HEK293 (cell line): ENCODE results near the gene COL9A1.
"Not testable (repeated sequence)": the region's sequence is repeated elsewhere in the genome, so short reads cannot be mapped to it uniquely, and the experiment has no call there.

Source experiments
- CTCF ChIA-PET: fragments of 350-600 bp; formaldehyde crosslinking; extraction: SDS; loops from one replicate; lab custom pipeline; 2021; ENCODE audit warnings: antibody characterized with exemption; lab: Yijun Ruan, JAX
- POLR2A ChIA-PET: fragments of 300-600 bp; formaldehyde crosslinking; extraction: SDS; loops from one replicate; lab custom pipeline; 2020; ENCODE audit warnings: antibody characterized with exemption, inconsistent platforms; lab: Yijun Ruan, JAX
- H3K27ac ChIP-seq: fragments of 200-500 bp; sonication (Bioruptor generic); 2 replicates; pipeline ENCODE4 v1.5.1; 2014; ENCODE audit warnings: low read depth, low read length, control low read depth, inconsistent platforms; ENCODE audit errors: extremely low read depth
- H3K36me3 ChIP-seq, 2 experiments: fragments of 200-500 bp in 1 of 2; sonication (Bioruptor generic) in 1 of 2; 1 replicate in 1 of 2; 2 replicates in 1 of 2; pipeline ENCODE4 v1.5.1; 2014 to 2017; ENCODE audit warnings: inconsistent platforms in 2 of 2, low read length in 2 of 2; ENCODE audit not compliant: control insufficient read depth in 2 of 2, insufficient read depth in 1 of 2
- H3K4me1 ChIP-seq: fragments of 200-500 bp; sonication (Bioruptor generic); 2 replicates; pipeline ENCODE4 v1.5.1; 2014; ENCODE audit warnings: mild to moderate bottlenecking, low read length, inconsistent platforms; ENCODE audit not compliant: control insufficient read depth, insufficient read depth
- H3K4me3 ChIP-seq: 2 replicates; pipeline ENCODE4 v1.5.1; 2011; ENCODE audit warnings: low read depth, mild to moderate bottlenecking, control low read depth, low read length, moderate library complexity
- H3K9me3 ChIP-seq: fragments of 200-500 bp; sonication (Bioruptor generic); 2 replicates; pipeline ENCODE4 v1.5.1; 2014; ENCODE audit warnings: low read depth, low read length, inconsistent platforms; ENCODE audit not compliant: control insufficient read depth, insufficient read depth
- ATF2 ChIP-seq: fragments of 450-650 bp; formaldehyde crosslinking; IDR thresholded peaks from 2 replicates; pipeline ENCODE4 v1.5.1; 2016; ENCODE audit warnings: missing biosample characterization, missing genetic modification characterization, low read depth
- GFI1B ChIP-seq: fragments of 450-650 bp; formaldehyde crosslinking; IDR thresholded peaks from 2 replicates; pipeline ENCODE4 v1.5.1; 2016; ENCODE audit warnings: missing biosample characterization, missing genetic modification characterization
- GLI2 ChIP-seq: fragments of 450-650 bp; formaldehyde crosslinking; IDR thresholded peaks from 2 replicates; pipeline ENCODE4; 2017; ENCODE audit warnings: missing biosample characterization, missing genetic modification characterization, low read depth, borderline replicate concordance
- HOXA7 ChIP-seq: sonication (generic); formaldehyde crosslinking; IDR thresholded peaks from 2 replicates; pipeline ENCODE4 v1.8.1; 2022; ENCODE audit warnings: missing genetic modification reagents, borderline replicate concordance
- IKZF3 ChIP-seq: fragments of 450-650 bp; IDR thresholded peaks from 2 replicates; pipeline ENCODE4 v1.5.0; 2018; ENCODE audit warnings: missing biosample characterization, mild to moderate bottlenecking, missing genetic modification characterization, moderate library complexity
- MZF1 ChIP-seq: fragments of 450-650 bp; formaldehyde crosslinking; IDR thresholded peaks from 2 replicates; pipeline ENCODE4 v1.5.1; 2017; ENCODE audit warnings: missing biosample characterization, missing genetic modification characterization, borderline replicate concordance
- SCRT1 ChIP-seq: fragments of 450-650 bp; formaldehyde crosslinking; IDR thresholded peaks from 2 replicates; pipeline ENCODE4 v1.5.1; 2016; ENCODE audit warnings: missing biosample characterization, missing genetic modification characterization, borderline replicate concordance
- SP2 ChIP-seq: fragments of 450-650 bp; formaldehyde crosslinking; IDR thresholded peaks from 2 replicates; pipeline ENCODE4 v1.5.1; 2016; ENCODE audit warnings: missing biosample characterization, missing genetic modification characterization
- YY2 ChIP-seq: fragments of 450-650 bp; formaldehyde crosslinking; IDR thresholded peaks from 2 replicates; pipeline ENCODE4 v1.5.1; 2016; ENCODE audit warnings: missing biosample characterization, missing genetic modification characterization
- ZBTB21 ChIP-seq: fragments of 450-650 bp; formaldehyde crosslinking; IDR thresholded peaks from 2 replicates; pipeline ENCODE4 v1.5.1; 2017; ENCODE audit warnings: missing biosample characterization, missing genetic modification characterization
- ZEB2 ChIP-seq: fragments of 450-650 bp; formaldehyde crosslinking; IDR thresholded peaks from 2 replicates; pipeline ENCODE4 v1.5.1; 2016; ENCODE audit warnings: missing biosample characterization, missing genetic modification characterization
- ZFHX2 ChIP-seq: fragments of 450-650 bp; formaldehyde crosslinking; conservative IDR thresholded peaks from 2 replicates; pipeline ENCODE4 v1.5.1; 2016; ENCODE audit warnings: missing biosample characterization, missing genetic modification characterization
- ZFP3 ChIP-seq: fragments of 450-650 bp; formaldehyde crosslinking; IDR thresholded peaks from 2 replicates; pipeline ENCODE4 v1.5.1; 2016; ENCODE audit warnings: low read depth, missing biosample characterization, missing genetic modification characterization
- ZNF132 ChIP-seq: fragments of 450-650 bp; formaldehyde crosslinking; IDR thresholded peaks from 2 replicates; pipeline ENCODE4 v1.5.1; 2017; ENCODE audit warnings: missing biosample characterization, missing genetic modification characterization, borderline replicate concordance
- ZNF19 ChIP-seq: fragments of 450-650 bp; formaldehyde crosslinking; IDR thresholded peaks from 2 replicates; pipeline ENCODE4; 2016; ENCODE audit warnings: missing biosample characterization, missing genetic modification characterization, low read depth
- ZNF2 ChIP-seq: fragments of 450-650 bp; formaldehyde crosslinking; IDR thresholded peaks from 2 replicates; pipeline ENCODE4 v1.5.1; 2016; ENCODE audit warnings: missing biosample characterization, missing genetic modification characterization
- ZNF433 ChIP-seq: fragments of 450-650 bp; formaldehyde crosslinking; IDR thresholded peaks from 2 replicates; pipeline ENCODE4 v1.5.1; 2016; ENCODE audit warnings: missing biosample characterization, missing genetic modification characterization, low read depth
- ZNF48 ChIP-seq: fragments of 450-650 bp; formaldehyde crosslinking; IDR thresholded peaks from 2 replicates; pipeline ENCODE4 v1.5.1; 2016; ENCODE audit warnings: missing biosample characterization, missing genetic modification characterization
- ZNF544 ChIP-seq: fragments of 450-650 bp; formaldehyde crosslinking; IDR thresholded peaks from 2 replicates; pipeline ENCODE4 v1.5.0; 2017; ENCODE audit warnings: missing biosample characterization, missing genetic modification characterization
- ZNF549 ChIP-seq: fragments of 450-650 bp; IDR thresholded peaks from 2 replicates; pipeline ENCODE4 v1.5.1; 2018; ENCODE audit warnings: missing biosample characterization, missing genetic modification characterization, mild to moderate bottlenecking, inconsistent platforms, moderate library complexity
- ZNF629 ChIP-seq: fragments of 450-650 bp; formaldehyde crosslinking; IDR thresholded peaks from 2 replicates; pipeline ENCODE4 v1.5.1; 2017; ENCODE audit warnings: missing biosample characterization, missing genetic modification characterization
- ZNF664 ChIP-seq: fragments of 450-650 bp; formaldehyde crosslinking; IDR thresholded peaks from 2 replicates; pipeline ENCODE4 v1.5.1; 2016; ENCODE audit warnings: missing biosample characterization, missing genetic modification characterization
- ZNF76 ChIP-seq: fragments of 450-650 bp; formaldehyde crosslinking; IDR thresholded peaks from 2 replicates; pipeline ENCODE4; 2016; ENCODE audit warnings: low read depth, missing biosample characterization, missing genetic modification characterization, borderline replicate concordance
- ZNF776 ChIP-seq: fragments of 450-650 bp; formaldehyde crosslinking; IDR thresholded peaks from 2 replicates; pipeline ENCODE4 v1.5.0; 2017; ENCODE audit warnings: missing biosample characterization, missing genetic modification characterization, borderline replicate concordance
- ZNF785 ChIP-seq: fragments of 450-650 bp; formaldehyde crosslinking; IDR thresholded peaks from 2 replicates; pipeline ENCODE4 v1.5.1; 2016; ENCODE audit warnings: missing biosample characterization, missing genetic modification characterization
- TF ChIP-seq, protein P1 (sequence below): fragments of 450-650 bp; formaldehyde crosslinking; IDR thresholded peaks from 2 replicates; pipeline ENCODE4 v1.5.1; 2016; ENCODE audit warnings: missing biosample characterization, missing genetic modification characterization, borderline replicate concordance
- TF ChIP-seq, protein P2 (sequence below): fragments of 450-650 bp; formaldehyde crosslinking; IDR thresholded peaks from 2 replicates; pipeline ENCODE4 v1.5.1; 2016; ENCODE audit warnings: missing biosample characterization, missing genetic modification characterization

Gene COL9A1

DNA sequence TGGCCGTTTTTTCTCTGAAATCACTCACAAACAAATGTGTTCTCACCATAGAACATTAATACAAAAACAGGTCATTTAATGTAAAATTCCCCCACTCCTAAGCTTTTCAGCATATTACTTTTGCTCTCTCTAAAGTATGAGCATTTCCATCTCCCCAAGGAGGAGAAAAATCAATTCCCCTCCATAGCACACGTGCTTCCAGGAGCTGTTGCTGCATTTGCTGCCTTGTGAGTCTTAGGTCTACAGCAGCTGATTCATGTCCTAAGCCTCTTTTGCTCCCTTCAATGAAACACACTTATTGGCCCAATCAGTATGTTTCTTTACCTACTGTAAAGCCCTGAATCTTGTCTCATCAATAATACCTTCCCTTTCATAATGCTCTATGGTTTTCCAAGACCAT is 6.4 kb upstream of the COL9A1 start:
- ChIA-PET CTCF (interaction anchor here (0.5 to 9.4 kb wide), 52 partner anchors 11 to 1058 kb away, joined by 3 to 368 read pairs (median 4); partner anchors contain the start of genes B3GAT2 and FAM135A), POLR2A (interaction anchor here (0.7 kb wide), 1 partner anchor 634 kb away, joined by 5 read pairs; no protein-coding TSS in a partner anchor)
- Histone ChIP-seq H3K4me3 (no peak overlapping the region), H3K36me3 (no peaks in the 10 kb centered on the region), H3K27ac (no peak overlapping the region), H3K4me1 (peaks cover 6% of the 10 kb centered on the region; the same call in 1 of the 2 replicates), H3K9me3 (no peaks in the 10 kb centered on the region)
- no peak for TF ChIP-seq ZNF2 (tag by site-specific recombination)
- TF ChIP-seq ZNF549: no peak
- no peak for TF ChIP-seq ZNF76
- no peak for TF ChIP-seq ZNF664
- no peak for TF ChIP-seq ZNF19
- TF ChIP-seq SP2 (tag by site-specific recombination): no peak
- TF ChIP-seq ZNF776 (tag by site-specific recombination): no peak
- no peak for TF ChIP-seq ZEB2 (tag by site-specific recombination)
- TF ChIP-seq, protein P1, sequence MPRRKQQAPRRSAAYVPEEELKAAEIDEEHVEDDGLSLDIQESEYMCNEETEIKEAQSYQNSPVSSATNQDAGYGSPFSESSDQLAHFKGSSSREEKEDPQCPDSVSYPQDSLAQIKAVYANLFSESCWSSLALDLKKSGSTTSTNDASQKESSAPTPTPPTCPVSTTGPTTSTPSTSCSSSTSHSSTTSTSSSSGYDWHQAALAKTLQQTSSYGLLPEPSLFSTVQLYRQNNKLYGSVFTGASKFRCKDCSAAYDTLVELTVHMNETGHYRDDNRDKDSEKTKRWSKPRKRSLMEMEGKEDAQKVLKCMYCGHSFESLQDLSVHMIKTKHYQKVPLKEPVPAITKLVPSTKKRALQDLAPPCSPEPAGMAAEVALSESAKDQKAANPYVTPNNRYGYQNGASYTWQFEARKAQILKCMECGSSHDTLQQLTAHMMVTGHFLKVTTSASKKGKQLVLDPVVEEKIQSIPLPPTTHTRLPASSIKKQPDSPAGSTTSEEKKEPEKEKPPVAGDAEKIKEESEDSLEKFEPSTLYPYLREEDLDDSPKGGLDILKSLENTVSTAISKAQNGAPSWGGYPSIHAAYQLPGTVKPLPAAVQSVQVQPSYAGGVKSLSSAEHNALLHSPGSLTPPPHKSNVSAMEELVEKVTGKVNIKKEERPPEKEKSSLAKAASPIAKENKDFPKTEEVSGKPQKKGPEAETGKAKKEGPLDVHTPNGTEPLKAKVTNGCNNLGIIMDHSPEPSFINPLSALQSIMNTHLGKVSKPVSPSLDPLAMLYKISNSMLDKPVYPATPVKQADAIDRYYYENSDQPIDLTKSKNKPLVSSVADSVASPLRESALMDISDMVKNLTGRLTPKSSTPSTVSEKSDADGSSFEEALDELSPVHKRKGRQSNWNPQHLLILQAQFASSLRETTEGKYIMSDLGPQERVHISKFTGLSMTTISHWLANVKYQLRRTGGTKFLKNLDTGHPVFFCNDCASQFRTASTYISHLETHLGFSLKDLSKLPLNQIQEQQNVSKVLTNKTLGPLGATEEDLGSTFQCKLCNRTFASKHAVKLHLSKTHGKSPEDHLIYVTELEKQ (tag by site-specific recombination): no peak

DNA sequence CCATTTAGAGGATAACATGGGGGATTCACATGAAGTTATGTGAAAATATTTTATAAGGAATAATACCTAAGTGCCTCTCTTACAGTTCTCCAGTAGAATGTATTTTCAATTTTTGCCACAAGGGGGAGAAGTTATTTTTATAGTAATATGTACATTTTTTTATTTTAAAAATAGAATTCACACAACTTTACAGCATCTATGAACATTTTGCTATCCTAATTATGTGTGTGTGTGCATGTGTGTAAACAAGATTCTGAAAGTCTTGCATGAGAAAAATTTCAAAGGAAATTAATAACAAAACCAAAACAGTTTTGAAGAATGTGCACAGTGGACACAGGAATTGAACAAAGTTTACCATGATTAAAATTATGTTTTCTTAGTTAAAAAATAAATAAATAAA is 5.3 kb upstream of the COL9A1 start:
- H3K27ac ChIP-seq, POLR2A ChIA-PET: not testable (repeated sequence)
- CTCF ChIA-PET: interaction anchor here (1.0 to 9.4 kb wide), 20 partner anchors 10 to 704 kb away, joined by 3 to 368 read pairs (median 12); partner anchors contain the start of gene B3GAT2

DNA sequence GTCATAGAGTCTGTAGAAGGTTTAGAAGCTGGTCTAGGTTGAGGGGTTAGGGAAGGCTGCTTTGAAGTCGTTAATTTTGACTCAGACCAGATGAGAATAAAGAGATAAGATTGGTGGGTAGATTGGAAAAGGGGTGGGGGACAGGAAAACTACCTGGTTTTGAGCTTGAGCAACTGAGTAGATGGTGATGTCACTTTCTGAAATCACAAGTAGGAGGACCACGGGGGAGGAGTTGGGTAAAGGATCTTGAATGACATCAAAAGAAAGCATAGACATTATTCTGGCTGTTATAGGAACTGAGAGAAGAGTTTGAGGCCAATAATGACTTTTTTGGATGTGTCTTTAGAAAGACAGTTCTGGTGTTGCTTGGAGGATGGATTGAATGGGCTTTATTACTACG is 4.1 kb upstream of the COL9A1 start:
- H3K4me3 ChIP-seq: no peak overlapping the region
- H3K9me3 ChIP-seq: no peaks in the 10 kb centered on the region
- no peaks in the 10 kb centered on the region for H3K36me3 ChIP-seq
- CTCF ChIA-PET: interaction anchor here (0.6 to 5.7 kb wide), 14 partner anchors 12 to 1111 kb away, joined by 3 to 58 read pairs (median 3); no protein-coding TSS in a partner anchor
- POLR2A ChIA-PET: no interaction called here
- no peak overlapping the region for H3K27ac ChIP-seq
- H3K4me1 ChIP-seq: peaks cover 3% of the 10 kb centered on the region; the same call in 1 of the 2 replicates
- peak; percentile 76 for TF ChIP-seq ATF2 (tag by site-specific recombination)
- no peak for TF ChIP-seq ZNF544 (tag by site-specific recombination)
- TF ChIP-seq ZEB2 (tag by site-specific recombination): no peak
- no peak for TF ChIP-seq MZF1 (tag by site-specific recombination)
- TF ChIP-seq ZBTB21: 0 out of 2 replicates have a peak, but pooled peaks have one; percentile 26
- TF ChIP-seq GLI2 (tag by site-specific recombination): no peak
- TF ChIP-seq SCRT1 (tag by site-specific recombination): no peak
- peak; percentile 53; the same call in 1 of the 2 replicates for TF ChIP-seq ZFHX2 (tag by site-specific recombination)
- TF ChIP-seq YY2: no peak
- TF ChIP-seq IKZF3: no peak
- TF ChIP-seq, protein P2, sequence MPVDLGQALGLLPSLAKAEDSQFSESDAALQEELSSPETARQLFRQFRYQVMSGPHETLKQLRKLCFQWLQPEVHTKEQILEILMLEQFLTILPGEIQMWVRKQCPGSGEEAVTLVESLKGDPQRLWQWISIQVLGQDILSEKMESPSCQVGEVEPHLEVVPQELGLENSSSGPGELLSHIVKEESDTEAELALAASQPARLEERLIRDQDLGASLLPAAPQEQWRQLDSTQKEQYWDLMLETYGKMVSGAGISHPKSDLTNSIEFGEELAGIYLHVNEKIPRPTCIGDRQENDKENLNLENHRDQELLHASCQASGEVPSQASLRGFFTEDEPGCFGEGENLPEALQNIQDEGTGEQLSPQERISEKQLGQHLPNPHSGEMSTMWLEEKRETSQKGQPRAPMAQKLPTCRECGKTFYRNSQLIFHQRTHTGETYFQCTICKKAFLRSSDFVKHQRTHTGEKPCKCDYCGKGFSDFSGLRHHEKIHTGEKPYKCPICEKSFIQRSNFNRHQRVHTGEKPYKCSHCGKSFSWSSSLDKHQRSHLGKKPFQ: no peak
- TF ChIP-seq ZNF48 (tag by site-specific recombination): no peak
- TF ChIP-seq ZNF433 (tag by site-specific recombination): no peak
- no peak for TF ChIP-seq ZNF785 (tag by site-specific recombination)
- TF ChIP-seq ZNF132: no peak
- TF ChIP-seq HOXA7 (CRISPR knock-in tag): no peak
- TF ChIP-seq ZNF629 (tag by site-specific recombination): 0 out of 2 replicates have a peak, but pooled peaks have one; percentile 31
- no peak for TF ChIP-seq ZFP3
- no peak for TF ChIP-seq GFI1B (tag by site-specific recombination)

More for the DNA sequence above, 5.3 kb upstream of the COL9A1 start:
- H3K4me3 ChIP-seq, H3K9me3 ChIP-seq, H3K4me1 ChIP-seq, H3K36me3 ChIP-seq: not testable (repeated sequence)
